NCI-H345 (cell line): ENCODE measurements around the gene CD55.
A peak's percentile ranks its signal among the peaks of the same experiment; 100 is the strongest.

Experiments
- DNase-seq: peaks from one replicate; lab custom pipeline; 2025; lab: John Stamatoyannopoulos, UW

The CD55 gene, protein sequence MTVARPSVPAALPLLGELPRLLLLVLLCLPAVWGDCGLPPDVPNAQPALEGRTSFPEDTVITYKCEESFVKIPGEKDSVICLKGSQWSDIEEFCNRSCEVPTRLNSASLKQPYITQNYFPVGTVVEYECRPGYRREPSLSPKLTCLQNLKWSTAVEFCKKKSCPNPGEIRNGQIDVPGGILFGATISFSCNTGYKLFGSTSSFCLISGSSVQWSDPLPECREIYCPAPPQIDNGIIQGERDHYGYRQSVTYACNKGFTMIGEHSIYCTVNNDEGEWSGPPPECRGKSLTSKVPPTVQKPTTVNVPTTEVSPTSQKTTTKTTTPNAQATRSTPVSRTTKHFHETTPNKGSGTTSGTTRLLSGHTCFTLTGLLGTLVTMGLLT

GRCh38 chr1:207321079-207321789 is at the start of gene CD55:
Gene CD55, plus strand, starts transcription at chr1:207321678. Its CDS starts 88 bp downstream, at chr1:207321766.
- DNase-seq: peak; percentile 83

DNA sequence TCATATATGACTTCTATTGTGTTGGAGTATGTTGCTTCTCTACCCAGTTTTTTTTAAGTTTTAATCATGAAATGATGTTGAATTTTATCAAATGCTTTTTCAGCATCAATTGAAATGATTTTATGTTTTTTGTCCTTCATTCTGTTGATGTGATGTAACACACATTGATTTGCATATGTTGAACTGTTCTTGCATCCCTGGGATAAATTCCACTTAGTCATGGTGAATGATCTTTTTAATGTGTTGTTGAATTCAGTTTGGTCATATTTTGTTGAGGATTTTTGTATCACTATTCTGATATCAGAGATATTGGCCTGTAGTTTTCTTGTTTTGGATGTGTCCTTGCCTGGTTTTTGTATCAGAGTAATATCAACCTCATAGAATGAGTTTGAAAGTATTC is 46.6 kb upstream of the CD55 start:
- DNase-seq: no peak

DNA sequence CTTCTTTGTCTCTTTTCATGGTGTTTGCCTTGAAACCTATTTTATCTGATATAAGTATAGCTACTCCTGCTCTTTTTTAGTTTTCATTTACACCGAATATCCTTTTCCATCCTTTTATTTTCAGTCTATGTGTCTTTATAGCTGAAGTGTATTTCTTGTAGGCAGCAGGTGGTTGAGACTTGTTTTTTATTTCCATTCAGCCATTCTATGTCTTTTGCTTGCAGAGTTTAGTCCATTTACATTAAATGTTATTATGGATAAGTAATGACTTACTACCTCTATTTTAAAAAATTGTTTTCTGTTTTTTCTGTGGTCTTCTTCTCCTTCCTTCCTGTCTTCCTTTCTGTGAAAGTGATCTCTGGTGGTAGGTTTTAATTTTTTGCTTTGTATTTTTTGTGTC is 45.0 kb upstream of the CD55 start:
- DNase-seq: no peak

- no peak for DNase-seq
Observed at GRCh38 chr1:207277241-207277640, 44.2 kb upstream of the CD55 start.

- no peak for DNase-seq
Observed at GRCh38 chr1:207279652-207280051, 41.8 kb upstream of the CD55 start.

- no peak for DNase-seq
Observed at GRCh38 chr1:207280706-207281105, 40.8 kb upstream of the CD55 start.

- DNase-seq: no peak
Observed at GRCh38 chr1:207282058-207282457, 39.4 kb upstream of the CD55 start.

DNA sequence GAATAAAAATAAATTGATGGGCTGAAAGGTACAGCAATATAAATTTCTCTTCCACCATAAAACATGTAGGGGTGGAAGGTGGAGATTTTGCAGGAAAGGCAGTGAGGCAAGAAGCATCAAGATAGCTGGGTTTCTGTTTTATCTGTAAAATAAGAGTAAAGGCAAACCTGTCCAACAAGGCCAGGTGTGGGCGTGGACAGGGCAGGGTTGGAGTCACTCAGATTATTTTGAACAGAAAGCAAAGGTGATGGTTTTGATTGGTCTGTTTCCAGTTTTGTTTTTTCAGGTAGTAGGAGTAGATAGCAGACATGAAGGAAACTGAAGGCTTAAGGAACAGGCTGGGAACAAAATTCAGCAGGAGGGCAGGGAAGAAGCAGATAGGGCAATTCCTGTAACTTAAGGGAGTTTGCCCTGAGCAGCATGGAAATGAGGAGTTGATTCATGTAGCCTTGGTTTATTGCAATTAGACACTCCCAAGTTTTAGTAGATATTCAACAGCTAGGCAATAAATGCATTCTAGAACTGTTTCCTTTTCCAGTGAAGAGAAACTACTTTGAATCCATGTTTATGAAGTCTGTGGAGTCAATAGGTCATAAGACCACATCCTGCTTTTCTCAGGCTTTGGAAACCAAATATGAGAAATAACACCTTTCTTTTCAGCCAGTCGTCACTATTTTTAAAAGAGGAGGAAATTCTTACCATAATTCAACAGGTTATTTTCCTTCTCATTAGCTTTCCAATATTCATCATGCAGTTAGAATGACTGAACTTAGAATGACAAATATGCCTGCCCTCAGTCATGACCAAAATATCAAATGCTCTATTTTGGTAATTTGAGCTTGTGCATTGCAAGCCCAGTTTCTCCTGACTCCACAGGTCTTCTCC is 38.7 kb upstream of the CD55 start:
- no peak for DNase-seq

DNA sequence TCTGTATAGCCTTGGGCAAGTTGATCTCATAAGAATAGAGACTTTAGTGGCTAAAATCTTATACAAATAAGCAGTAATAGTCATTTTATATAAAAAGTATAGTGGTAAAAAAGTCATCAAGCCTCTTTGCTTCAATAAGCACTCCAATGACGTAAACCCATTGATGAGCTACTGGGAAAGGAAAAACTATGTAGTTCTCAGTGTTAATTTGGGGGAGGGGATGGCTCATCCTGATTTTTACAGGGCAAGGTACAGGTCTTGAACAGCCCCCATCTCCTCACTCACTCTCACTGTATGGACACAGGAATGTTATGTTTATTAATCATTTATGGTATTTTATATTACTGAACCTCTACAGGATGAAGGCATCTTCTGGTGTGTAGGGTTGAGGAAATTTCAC is 38.1 kb upstream of the CD55 start:
- no peak for DNase-seq

GRCh38 chr1:207284209-207284897 is 37.1 kb upstream of the CD55 start:
- DNase-seq: no peak

- no peak for DNase-seq
Observed at GRCh38 chr1:207286786-207287468, 34.6 kb upstream of the CD55 start.

DNA sequence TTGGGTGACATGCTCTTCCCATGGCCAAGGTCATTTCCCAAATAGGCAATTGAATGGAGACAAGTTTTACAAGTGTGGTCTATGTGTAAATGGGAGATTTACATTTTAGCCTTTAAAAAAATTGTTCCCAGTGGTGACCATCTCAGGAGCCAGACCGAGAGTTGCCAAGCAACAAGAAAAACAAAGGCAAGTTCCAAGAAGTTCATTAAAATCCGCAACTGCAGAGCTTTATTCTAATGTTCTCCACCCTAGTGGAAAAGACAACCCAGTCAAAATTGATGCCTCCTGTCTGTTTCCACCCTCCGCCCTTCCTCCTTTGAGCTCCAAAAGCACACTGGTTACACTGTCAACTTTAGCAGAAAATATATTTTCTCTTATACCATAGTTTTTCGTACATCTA is 33.2 kb upstream of the CD55 start:
- DNase-seq: no peak

DNA sequence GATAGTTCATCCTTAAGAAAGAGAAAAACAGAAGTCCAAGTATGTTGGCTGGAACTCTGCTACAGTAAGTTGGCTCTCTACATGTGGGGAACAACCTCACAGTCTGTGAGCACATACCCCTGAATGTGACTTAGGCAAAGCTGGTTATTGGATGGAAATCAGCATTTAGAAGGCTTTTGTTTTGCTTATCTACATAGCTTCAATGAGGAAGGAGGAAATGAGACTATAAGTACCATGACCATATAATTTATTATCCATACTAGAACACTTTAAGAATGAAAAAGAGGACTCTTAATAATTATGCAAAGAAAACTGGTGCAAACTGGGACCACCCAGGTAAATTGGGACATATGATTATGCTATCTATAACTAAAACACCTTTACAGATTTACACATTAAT is 31.7 kb upstream of the CD55 start:
- no peak for DNase-seq

- DNase-seq: no peak
Observed at GRCh38 chr1:207291723-207292122, 29.8 kb upstream of the CD55 start.

- no peak for DNase-seq
Observed at GRCh38 chr1:207298186-207298585, 23.3 kb upstream of the CD55 start.

- DNase-seq: peak; percentile 54
Observed at GRCh38 chr1:207298636-207299398, 22.7 kb upstream of the CD55 start.

GRCh38 chr1:207300970-207301369 is 20.5 kb upstream of the CD55 start:
- peak; percentile 8 for DNase-seq

GRCh38 chr1:207302618-207303393 is 18.7 kb upstream of the CD55 start:
- DNase-seq: no peak

DNA sequence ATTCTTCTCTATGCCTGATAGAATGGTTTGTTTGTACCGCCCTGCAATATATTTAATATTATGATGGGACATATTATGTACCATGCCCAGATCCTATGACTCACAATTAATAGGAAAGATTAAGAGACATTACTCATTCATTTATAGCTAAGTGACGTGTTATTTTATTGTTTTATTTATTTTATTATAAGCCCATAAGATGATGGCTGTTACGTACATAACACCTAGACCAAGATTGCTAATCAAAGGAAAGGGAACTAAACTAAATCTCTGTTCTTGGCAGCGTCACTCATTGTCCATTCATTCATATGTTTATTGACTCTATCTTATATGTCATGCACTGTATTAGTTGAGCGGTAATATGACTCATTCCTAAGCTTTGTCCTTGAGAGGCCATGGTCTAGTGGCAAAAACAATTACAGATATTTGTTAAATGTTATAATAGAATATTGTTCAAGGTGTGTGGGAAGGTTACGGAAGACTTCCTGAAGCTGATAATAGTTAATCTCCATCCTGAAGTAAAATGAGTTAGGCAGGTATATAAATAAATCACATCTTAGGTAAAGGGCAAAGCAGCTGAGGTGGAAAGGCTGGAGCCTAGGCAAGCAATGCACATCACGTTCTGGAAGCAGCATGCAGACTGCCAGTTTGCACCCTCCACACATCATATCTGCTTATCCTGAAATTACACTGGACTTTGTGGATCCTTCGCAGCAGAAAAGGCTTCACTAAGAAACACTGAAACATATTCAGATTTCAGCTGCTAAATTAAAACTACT is 16.6 kb upstream of the CD55 start:
- DNase-seq: no peak
